ENCODE results near the gene MYO18A.
"Not testable (repeated sequence)": the region's sequence is repeated elsewhere in the genome, so short reads cannot be mapped to it uniquely, and the experiment has no call there.

MYO18A gene

GRCh38 chr17:29196769-29197515 lies 16.7 kb upstream of the MYO18A start:
- DNase-seq (ENCODE audit: low spot score) = no peak

GRCh38 chr17:29195465-29196081 lies 15.4 kb upstream of the MYO18A start:
- DNase-seq (ENCODE audit: low spot score) = no peak

- DNase-seq (ENCODE audit: low spot score) = no peak
Measured at GRCh38 chr17:29194669-29195068, 14.5 kb upstream of the MYO18A start.

GRCh38 chr17:29193146-29193545 lies 12.9 kb upstream of the MYO18A start:
- DNase-seq (ENCODE audit: low spot score) = no peak

- no peak for DNase-seq (ENCODE audit: low spot score)
Measured at GRCh38 chr17:29190592-29191207, 10.5 kb upstream of the MYO18A start.

GRCh38 chr17:29190039-29190438 lies 9.8 kb upstream of the MYO18A start:
- DNase-seq (ENCODE audit: low spot score) = no peak

- DNase-seq (ENCODE audit: low spot score) = no peak
Measured at GRCh38 chr17:29189355-29189754, 9.2 kb upstream of the MYO18A start.

DNA sequence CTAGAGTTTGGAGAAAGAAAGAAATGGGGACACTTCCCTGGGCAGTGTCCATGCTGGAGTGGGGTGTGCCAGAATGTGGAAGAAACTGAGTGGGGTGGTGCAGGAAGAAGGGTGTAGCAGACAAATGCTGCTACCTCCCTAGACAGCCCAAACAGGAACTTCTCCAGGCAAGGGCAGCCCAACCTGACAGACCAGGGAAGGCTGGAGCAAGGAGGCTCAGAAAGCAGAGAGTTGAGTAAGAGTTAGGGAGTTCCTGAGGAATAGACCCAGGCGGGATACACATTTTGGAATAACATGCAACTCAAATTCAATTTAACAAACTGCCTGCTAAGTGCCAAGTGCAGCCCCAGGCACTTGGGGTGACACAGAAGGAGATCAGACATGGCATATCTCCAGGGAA lies 1.0 kb upstream of the MYO18A start:
- no peak for DNase-seq (ENCODE audit: low spot score)

DNA sequence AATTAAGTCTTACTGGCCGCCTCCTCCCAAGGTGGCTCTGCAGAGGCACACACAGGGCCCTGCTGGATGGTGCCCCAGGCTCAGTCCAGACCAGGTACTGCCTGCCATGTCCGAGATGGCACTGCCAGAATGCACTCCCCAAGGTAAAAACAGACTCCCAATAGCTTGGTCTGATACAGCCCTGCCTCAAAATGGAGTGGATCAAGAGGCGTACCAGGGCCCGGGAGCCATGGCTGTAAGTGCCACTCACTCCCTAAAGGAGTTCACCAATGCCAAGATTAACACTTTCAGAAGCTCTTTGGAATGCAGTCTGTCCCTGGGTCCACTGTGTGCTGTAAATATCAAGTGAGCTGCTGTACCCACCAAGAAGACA lies 576 bp upstream of the MYO18A start:
- DNase-seq (ENCODE audit: low spot score) = no peak

DNA sequence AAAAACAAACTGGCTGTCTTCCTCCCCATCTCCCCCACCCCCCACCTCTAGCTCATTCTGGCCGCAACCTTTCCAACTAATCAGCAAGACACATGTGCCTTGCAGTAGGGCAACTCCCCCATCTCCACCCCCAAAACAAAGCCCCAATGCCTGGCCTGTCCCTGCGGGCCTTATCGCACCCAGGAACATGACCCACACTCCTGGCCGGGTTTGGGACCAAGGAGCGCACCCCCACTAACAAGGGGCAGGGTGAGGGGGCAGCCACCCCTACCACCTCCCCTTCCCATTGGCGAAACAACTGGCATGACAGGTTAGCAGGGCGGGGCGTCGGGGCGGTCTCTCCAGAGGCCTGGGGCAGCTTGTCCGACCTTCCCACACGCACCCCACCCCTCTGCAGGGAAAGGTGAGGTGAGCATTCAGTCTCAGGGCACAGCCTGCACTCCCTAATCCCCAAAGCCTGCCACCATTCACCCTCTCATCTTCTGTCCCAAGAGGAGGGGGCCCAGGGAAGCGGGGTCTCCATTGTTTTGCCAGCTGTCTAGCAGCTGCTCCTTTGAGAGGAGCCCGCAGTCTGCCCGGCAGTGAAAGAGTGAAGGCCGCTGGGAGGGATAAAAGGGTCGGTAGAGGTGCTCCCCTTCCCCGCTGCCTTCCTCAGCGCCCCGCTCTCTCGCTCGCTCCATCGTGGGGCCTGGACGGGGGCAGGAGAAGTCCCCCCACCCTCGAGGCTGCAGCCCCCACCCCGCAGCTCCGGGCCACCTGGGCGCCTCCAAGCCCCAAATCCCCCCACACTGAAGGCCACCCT lies 765 bp downstream of the MYO18A start:
- no peak for DNase-seq (ENCODE audit: low spot score)

- DNase-seq (ENCODE audit: low spot score) = no peak
Measured at GRCh38 chr17:29178750-29179231, 1.4 kb downstream of the MYO18A start.

GRCh38 chr17:29177871-29178749 lies 2.1 kb downstream of the MYO18A start:
- no peak for DNase-seq (ENCODE audit: low spot score)

GRCh38 chr17:29177541-29177870 lies 2.7 kb downstream of the MYO18A start:
- no peak for DNase-seq (ENCODE audit: low spot score)

GRCh38 chr17:29176558-29177351 lies 3.4 kb downstream of the MYO18A start:
- DNase-seq (ENCODE audit: low spot score) = peak; percentile 79

- DNase-seq (ENCODE audit: low spot score) = no peak
Measured at GRCh38 chr17:29175349-29175748, 4.8 kb downstream of the MYO18A start.

GRCh38 chr17:29172589-29172988 lies 7.6 kb downstream of the MYO18A start:
- DNase-seq (ENCODE audit: low spot score) = no peak

- DNase-seq (ENCODE audit: low spot score) = no peak
Measured at GRCh38 chr17:29170682-29171081, 9.5 kb downstream of the MYO18A start.

GRCh38 chr17:29169806-29170591 lies 10.2 kb downstream of the MYO18A start:
- DNase-seq (ENCODE audit: low spot score) = no peak

DNA sequence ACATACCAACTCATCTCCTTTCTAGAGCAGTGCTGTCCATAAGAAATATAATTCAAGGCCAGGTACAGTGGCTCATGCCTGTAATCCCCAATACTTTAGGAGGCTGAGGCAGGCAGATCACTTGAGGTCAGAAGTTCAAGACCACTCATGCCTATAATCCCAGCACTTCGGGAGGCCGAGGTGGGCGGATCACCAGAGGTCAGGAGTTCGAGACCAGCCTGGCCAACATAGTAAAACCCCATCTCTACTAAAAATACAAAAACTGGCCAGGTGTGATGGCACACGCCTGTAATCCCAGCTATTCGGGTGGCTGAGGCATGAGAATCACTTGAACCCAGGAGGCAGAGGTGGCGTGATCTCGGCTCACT lies 11.5 kb downstream of the MYO18A start:
- not testable (repeated sequence) for DNase-seq (ENCODE audit: low spot score)

All from hepatic stellate cell (primary cell).